ENCODE data around the gene KCNIP2.

The KCNIP2 gene

DNA sequence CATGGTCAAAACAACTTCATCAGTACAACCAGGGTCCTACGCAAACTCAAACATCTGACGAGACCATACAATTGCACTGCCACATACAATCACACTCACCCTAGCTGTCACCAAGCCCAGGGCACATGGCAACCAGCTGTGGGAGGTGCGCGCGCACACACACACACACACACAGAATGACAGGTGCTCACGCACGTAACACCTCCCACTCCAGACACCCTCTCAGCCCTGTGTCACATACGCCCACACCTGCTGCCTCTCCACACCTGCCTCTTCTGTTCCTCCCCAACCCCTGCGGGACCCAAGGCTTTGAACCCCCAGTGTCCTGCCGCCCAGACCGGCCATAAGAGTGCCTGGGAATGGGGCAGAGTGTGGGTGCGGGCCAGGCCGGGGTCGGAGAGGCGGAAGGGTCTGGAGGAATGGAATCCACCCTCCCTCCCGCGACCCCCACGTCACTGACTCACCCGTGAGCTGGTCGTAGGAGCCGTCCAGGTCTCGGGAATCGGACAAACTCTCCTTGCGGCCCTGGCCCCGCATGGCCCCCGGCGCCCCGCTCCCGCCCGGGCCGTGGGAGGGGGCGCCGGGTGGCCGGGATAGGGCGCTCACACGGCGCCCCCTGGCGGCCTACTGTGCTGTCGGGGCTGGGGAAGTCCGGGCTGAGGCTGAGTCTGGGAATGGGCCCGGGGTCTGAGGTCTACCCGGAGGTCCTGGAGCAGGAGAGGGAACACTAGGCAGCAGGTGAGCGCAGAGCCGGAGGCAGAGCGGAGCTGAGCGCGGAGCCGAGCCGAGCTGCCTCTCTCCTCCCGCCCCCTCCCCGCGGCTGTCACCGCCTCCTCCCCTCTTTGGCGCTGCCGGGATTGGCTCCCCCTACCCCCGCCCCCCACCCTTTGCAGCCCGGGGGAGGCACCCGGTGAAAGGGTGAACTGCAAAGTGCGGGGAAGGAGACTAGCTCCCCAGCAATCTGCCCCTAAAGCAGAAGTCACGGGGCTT, at the start of gene KCNIP2:
Gene KCNIP2, minus strand, starts transcription at position 769 of the 990 bp plus-strand sequence. Its CDS starts 232 bp downstream, at position 537.
- peak; percentile 68 for DNase-seq

DNA sequence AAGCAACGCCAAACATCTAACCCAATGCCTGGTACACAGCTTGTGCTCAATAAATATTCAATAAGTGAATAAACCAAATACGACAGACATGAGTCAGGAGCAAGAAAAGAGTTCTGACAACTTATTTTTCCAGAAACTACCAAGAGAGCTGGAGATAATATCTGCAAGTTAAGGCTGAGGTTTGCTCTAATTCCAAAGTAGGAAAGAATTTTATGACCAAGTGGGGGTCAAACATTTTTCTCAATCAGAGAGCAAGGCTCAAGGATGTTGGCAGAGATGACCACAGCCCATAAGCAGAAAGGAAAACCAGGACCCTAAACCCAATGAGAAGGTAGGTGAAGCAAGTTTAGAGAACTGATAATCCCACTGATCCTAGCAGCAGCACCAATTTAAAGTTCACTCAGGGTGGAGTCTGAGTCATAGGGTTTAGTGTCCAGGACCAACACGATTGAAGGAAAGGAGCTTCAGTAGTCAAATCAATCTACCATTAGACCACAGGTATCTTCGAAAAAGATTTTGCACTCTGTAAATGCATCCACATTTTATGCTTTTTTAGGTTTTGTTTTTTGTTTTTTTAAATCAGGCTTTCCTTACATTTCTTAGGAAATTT, 49.3 kb upstream of the KCNIP2 start:
- no peak for DNase-seq

DNA sequence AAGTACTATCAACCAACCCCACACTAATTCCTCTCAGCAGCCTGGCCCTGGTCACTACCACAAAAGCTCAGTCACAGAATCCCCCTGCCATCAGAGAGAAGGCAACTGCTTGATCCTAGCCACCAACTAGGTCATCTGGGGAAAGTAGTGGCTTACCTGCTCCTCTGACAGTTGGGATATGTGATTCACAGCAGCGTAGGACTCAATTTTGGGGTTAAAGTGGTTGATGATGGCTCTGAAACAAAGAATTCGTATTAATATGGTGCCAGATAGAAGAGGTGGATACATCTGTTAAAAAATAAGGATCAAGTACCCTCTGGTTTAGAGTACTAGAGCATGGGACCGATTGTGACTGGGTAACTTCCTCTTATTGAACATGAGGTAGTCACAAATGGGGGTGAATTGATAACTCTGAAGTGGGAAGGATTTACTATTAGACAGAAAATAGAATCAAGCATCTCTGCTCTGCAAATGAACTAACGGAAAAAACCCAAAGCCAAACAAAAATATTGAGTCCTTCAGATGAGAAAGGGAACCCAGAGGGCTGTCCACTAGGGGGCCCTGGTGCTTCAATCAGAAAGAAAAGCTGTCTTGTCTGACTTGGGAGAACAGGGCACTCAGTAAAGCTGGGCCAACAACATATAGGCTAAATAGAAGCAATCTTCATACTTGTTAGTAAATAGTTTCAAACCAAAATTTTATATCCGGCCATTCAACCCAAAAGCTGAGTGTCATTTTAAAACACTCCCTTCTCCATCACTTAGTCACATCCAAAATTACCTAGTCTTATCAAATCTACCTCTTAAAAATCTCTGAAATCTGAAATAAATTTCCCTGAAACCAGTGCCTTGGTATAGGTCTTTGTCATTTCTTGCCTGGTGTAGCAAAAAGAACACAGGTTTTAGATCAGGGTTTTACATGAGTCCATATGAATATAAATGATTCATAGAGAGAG, 45.9 kb upstream of the KCNIP2 start:
- peak; percentile 58 for DNase-seq

DNA sequence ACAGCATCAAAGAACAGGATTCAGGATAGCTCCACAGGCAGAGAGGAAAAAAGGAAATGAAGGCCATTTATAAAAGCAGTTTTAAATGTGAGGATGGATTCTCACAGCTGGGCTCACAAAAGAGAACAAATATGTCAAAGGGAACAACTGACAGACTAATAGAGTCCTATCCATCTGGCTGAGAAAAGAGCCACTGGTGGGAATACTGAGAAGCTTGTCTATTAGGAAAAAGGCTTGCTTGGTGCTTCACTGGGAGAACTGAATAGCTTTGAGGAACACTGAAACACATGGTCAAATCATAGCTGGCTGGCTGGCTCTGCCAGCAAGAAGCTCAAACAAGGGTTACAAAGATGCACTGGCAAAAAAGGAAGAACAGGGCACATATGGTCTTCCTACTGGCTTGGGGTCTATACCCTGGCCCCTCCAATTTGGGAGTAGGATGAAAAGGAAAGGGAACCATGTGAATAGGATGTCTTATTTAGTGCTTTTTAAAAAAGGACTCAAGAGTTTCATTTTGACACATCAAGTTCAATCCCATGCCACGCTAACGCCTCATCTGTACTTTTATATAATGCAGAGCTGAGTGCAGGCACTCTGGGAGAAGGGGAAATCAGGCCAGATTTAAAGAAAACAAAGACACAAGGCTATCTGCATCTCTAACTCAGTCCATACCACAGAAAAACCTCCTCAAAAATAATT, 44.8 kb upstream of the KCNIP2 start:
- no peak for DNase-seq

GRCh38 chr10:101887775-101888174, 44.2 kb upstream of the KCNIP2 start:
- DNase-seq = no peak

GRCh38 chr10:101886521-101887312, 43.1 kb upstream of the KCNIP2 start:
- no peak for DNase-seq

DNA sequence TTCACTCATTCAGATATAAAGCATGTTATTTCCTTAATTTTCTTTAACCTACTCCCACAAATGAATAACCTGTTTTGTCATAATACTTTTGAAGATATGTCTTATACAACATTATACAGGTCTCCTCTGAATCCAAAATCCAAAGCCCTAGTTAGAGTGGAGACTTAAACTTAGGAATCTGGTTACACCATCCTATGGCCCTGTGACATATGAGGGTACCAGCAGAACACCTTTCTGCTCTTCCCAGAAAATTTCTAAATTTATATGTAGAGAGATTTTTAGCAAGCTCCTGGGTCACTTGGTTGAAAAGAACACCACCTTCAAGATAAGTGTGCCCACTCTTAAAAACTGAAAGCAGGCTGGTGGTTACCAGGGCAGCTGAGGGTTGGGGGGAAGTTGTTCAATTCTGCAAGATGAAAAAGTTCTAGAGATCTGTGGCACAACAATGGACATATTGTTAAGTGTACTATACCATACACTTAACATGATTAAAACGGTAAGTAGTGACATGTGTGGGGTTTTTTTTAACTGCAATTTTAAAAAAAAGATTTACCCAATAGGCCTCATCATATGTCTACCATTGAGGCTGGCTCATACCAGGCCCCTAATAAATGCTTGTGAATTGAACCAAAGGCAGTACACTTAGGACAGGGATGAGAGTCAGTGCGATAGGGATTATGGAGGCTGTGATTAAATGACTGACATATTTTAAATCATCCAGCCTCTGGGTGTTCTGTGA, 37.6 kb upstream of the KCNIP2 start:
- DNase-seq = no peak

DNA sequence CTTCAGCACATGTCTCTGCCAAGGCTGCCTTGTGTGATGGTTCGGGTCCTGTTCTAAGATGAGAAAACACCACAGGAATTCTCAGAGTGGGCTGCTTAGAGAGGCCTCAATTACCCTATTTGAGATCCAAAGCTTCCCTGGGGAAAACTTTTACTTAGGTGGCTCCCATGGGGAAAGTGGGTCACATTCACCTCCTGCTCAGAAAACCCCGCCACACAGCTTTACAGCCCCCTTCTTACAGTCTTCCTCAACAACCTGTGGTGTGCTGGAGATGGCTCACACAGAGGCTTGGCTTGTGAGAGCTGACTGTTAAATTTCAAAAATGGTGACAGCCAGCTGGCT, 36.6 kb upstream of the KCNIP2 start:
- DNase-seq = no peak

- no peak for DNase-seq
These were observed 36.0 kb upstream of the KCNIP2 start for GRCh38 chr10:101879456-101880231.

GRCh38 chr10:101878869-101879268, 35.3 kb upstream of the KCNIP2 start:
- DNase-seq = no peak

DNA sequence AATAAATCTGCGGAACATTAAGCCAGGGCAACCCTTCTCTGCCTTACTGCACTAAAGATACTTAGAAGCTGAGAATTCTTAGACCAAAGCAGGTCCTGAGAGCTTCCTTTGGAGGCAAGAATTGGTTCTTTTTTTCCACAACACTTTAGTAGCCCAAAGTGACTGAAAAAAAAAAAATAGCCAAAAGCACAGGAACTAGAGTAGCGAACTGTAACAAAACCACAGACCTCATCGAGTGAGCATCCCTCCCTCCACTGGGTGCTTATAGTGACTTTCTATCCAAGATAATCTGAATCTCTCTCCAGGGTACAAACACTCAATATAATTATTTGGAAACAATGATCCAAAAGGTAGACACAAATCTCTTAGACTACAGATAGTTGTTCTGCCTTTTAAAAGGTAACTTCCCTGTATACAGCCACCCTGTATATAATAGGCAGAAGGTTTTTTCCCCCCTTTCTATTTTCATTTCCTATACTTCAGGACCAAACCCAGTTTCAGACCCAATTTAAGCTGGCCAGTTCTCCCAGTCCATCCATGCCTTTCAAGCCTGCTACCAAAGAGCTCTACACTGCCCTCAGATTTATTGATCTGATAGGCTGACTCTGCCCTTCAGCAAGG, 31.6 kb upstream of the KCNIP2 start:
- DNase-seq = no peak

DNA sequence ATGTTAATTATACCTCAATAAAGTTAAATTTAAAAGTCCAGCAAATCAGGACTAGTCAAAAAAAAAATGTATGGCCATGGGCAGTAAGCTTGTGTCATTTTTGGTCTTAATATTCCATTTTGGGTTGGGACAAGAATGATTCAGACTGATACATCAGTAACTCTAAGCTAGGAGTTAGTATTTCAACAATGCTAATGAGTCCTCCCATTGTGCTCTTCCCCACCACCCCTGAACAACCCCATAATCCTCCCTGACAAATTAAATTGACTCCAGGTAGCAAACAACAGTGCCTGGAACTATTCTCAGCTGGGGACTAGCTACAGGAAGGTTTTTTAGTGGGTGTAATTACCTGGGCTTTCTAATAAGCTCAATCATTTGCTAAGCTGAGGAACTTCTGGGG, 30.7 kb upstream of the KCNIP2 start:
- no peak for DNase-seq

DNA sequence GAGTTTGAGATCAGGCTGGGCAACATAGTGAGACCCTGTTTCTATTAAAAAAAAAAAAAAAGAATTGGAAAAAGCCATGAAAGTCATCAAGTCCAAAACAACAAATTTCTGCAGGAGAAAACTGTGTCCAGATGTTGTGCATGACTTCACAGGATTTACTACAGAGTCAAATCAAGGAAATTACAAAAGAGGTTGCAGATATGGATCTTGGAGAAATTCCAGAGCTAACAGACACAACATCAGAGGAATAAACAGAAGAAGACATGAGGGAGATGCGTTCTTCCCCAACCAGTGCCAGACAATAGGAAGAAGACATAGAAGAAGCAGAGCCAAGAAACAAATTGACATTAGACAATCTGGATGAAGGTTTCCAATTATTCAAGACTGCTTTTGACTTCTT, 24.3 kb upstream of the KCNIP2 start:
- no peak for DNase-seq

GRCh38 chr10:101859530-101859929, 15.9 kb upstream of the KCNIP2 start:
- no peak for DNase-seq

- no peak for DNase-seq
These were observed 15.3 kb upstream of the KCNIP2 start for GRCh38 chr10:101858723-101859500.

GRCh38 chr10:101857802-101858476, 14.3 kb upstream of the KCNIP2 start:
- DNase-seq = no peak

DNA sequence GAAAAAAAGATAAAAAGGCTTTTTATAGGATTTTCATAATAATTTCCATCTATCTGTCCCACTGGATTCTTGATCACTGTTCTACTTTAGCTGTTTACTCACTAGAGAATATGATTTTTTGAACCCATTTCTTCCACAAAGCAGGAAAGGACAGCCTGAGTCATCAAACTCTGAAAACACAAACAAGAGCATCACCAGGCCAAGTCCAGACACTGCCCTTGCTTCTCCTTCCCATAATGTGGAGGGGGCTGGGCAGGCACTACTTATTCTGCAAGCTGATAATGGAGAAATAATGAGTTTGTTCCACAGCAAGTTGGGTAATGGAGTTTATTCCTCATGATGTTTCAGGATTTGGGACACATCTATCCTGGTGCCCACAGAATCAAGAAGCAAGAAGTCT, 13.0 kb upstream of the KCNIP2 start:
- no peak for DNase-seq

Measured in NCI-H1436 (cell line).